T-helper 2 cell treated with Interferon-gamma antibody and Interleukin-4, amounts not matched to agents 5 μg/mL and 100 μg/mL, for 36 hours (primary cell): Measurements from ENCODE around the gene EBF4.
"Not testable (repeated sequence)": the region's sequence is repeated elsewhere in the genome, so short reads cannot be mapped to it uniquely, and the experiment has no call there.

ENCODE experiments used
- DNase-seq: peaks from one replicate; pipeline ENCODE4 v3.0.0; 2021; ENCODE audit warnings: low spot score
- H3K27ac Mint-ChIP-seq: one replicate; pipeline ENCODE4 v1.8.0; 2021; ENCODE audit warnings: mild to moderate bottlenecking, mixed read lengths
- H3K27me3 Mint-ChIP-seq: one replicate; pipeline ENCODE4 v1.8.0; 2021; ENCODE audit warnings: low read depth, mixed read lengths
- H3K36me3 Mint-ChIP-seq: one replicate; pipeline ENCODE4 v1.8.0; 2021; ENCODE audit warnings: low read depth, mixed read lengths
- H3K4me1 Mint-ChIP-seq: one replicate; pipeline ENCODE4 v1.8.0; 2021; ENCODE audit warnings: low read depth, mixed read lengths
- H3K4me3 Mint-ChIP-seq: one replicate; pipeline ENCODE4 v1.8.0; 2022; ENCODE audit warnings: mild to moderate bottlenecking, moderate library complexity, mixed read lengths
- H3K9me3 Mint-ChIP-seq: one replicate; pipeline ENCODE4 v1.8.0; 2021; ENCODE audit warnings: mixed read lengths

EBF4 gene

GRCh38 chr20:2690718-2691117, 1.9 kb upstream of the EBF4 start:
- peak overlapping the region; percentile 96 for H3K4me3 Mint-ChIP-seq

GRCh38 chr20:2691127-2691526, 1.5 kb upstream of the EBF4 start:
- Mint-ChIP-seq H3K27ac (peak overlapping the region; percentile 41), H3K4me1 (peaks cover 28% of the 10 kb centered on the region), H3K9me3 (no peaks in the 10 kb centered on the region), H3K4me3 (peak overlapping the region; percentile 96), H3K27me3 (peaks cover 49% of the 10 kb centered on the region), H3K36me3 (peaks cover 8% of the 10 kb centered on the region)
- DNase-seq = no peak

More at GRCh38 chr20:2690718-2691117, 1.9 kb upstream of the EBF4 start:
- Mint-ChIP-seq H3K27me3 (peaks cover 45% of the 10 kb centered on the region), H3K27ac (no peak overlapping the region), H3K36me3 (peaks cover 8% of the 10 kb centered on the region), H3K4me1 (peaks cover 28% of the 10 kb centered on the region), H3K9me3 (no peaks in the 10 kb centered on the region)
- DNase-seq = no peak

- H3K27me3 Mint-ChIP-seq = peaks cover 53% of the 10 kb centered on the region
- peaks cover 8% of the 10 kb centered on the region for H3K36me3 Mint-ChIP-seq
- no peaks in the 10 kb centered on the region for H3K9me3 Mint-ChIP-seq
- H3K4me1 Mint-ChIP-seq = peaks cover 27% of the 10 kb centered on the region
- DNase-seq = no peak
- peak overlapping the region; percentile 96 for H3K4me3 Mint-ChIP-seq
- H3K27ac Mint-ChIP-seq = peak overlapping the region; percentile 86
Measured at GRCh38 chr20:2691663-2692035, 931 bp upstream of the EBF4 start.

- peaks cover 57% of the 10 kb centered on the region for H3K27me3 Mint-ChIP-seq
- peaks cover 8% of the 10 kb centered on the region for H3K36me3 Mint-ChIP-seq
Measured at GRCh38 chr20:2692886-2693285, 306 bp downstream of the EBF4 start.

GRCh38 chr20:2693286-2694007, 867 bp downstream of the EBF4 start:
- no peaks in the 10 kb centered on the region for H3K9me3 Mint-ChIP-seq
- H3K36me3 Mint-ChIP-seq = peaks cover 8% of the 10 kb centered on the region
- DNase-seq = peak; percentile 61
- H3K27ac Mint-ChIP-seq = no peak overlapping the region
- H3K27me3 Mint-ChIP-seq = peaks cover 57% of the 10 kb centered on the region
- H3K4me3 Mint-ChIP-seq = no peak overlapping the region
- H3K4me1 Mint-ChIP-seq = peaks cover 16% of the 10 kb centered on the region

More at GRCh38 chr20:2692886-2693285, 306 bp downstream of the EBF4 start:
- DNase-seq = no peak
- Mint-ChIP-seq H3K4me3 (no peak overlapping the region), H3K27ac (no peak overlapping the region), H3K4me1 (peaks cover 22% of the 10 kb centered on the region), H3K9me3 (no peaks in the 10 kb centered on the region)

GRCh38 chr20:2694008-2694471, 1.5 kb downstream of the EBF4 start:
- Mint-ChIP-seq H3K27ac (no peak overlapping the region), H3K4me3 (no peak overlapping the region), H3K9me3 (no peaks in the 10 kb centered on the region), H3K36me3 (peaks cover 8% of the 10 kb centered on the region), H3K27me3 (peaks cover 57% of the 10 kb centered on the region), H3K4me1 (peaks cover 13% of the 10 kb centered on the region)
- no peak for DNase-seq

GRCh38 chr20:2694519-2694918, 1.9 kb downstream of the EBF4 start:
- Mint-ChIP-seq H3K27me3 (peaks cover 54% of the 10 kb centered on the region), H3K4me3 (no peak overlapping the region), H3K9me3 (no peaks in the 10 kb centered on the region)

GRCh38 chr20:2695206-2695983, 2.8 kb downstream of the EBF4 start:
- H3K27ac Mint-ChIP-seq = no peak overlapping the region
- H3K4me3 Mint-ChIP-seq = peak overlapping the region; percentile 67

More at GRCh38 chr20:2694519-2694918, 1.9 kb downstream of the EBF4 start:
- Mint-ChIP-seq H3K4me1 (peaks cover 12% of the 10 kb centered on the region), H3K27ac (no peak overlapping the region), H3K36me3 (peaks cover 8% of the 10 kb centered on the region)
- no peak for DNase-seq

GRCh38 chr20:2695984-2696525, 3.5 kb downstream of the EBF4 start:
- DNase-seq, H3K4me3 Mint-ChIP-seq: not testable (repeated sequence)
- peaks cover 45% of the 10 kb centered on the region for H3K27me3 Mint-ChIP-seq

More at GRCh38 chr20:2695206-2695983, 2.8 kb downstream of the EBF4 start:
- peaks cover 50% of the 10 kb centered on the region for H3K27me3 Mint-ChIP-seq
- H3K4me1 Mint-ChIP-seq = peaks cover 12% of the 10 kb centered on the region
- no peak for DNase-seq
- peaks cover 8% of the 10 kb centered on the region for H3K36me3 Mint-ChIP-seq
- no peaks in the 10 kb centered on the region for H3K9me3 Mint-ChIP-seq

GRCh38 chr20:2696646-2697045, 4.1 kb downstream of the EBF4 start:
- no peak overlapping the region for H3K4me3 Mint-ChIP-seq
- no peak for DNase-seq

More at GRCh38 chr20:2695984-2696525, 3.5 kb downstream of the EBF4 start:
- H3K27ac Mint-ChIP-seq, H3K36me3 Mint-ChIP-seq, H3K9me3 Mint-ChIP-seq: not testable (repeated sequence)
- peaks cover 12% of the 10 kb centered on the region for H3K4me1 Mint-ChIP-seq

GRCh38 chr20:2697768-2698167, 5.2 kb downstream of the EBF4 start:
- H3K27ac Mint-ChIP-seq = no peak overlapping the region
- DNase-seq = no peak
- peaks cover 3% of the 10 kb centered on the region for H3K4me1 Mint-ChIP-seq
- no peak overlapping the region for H3K4me3 Mint-ChIP-seq
- H3K27me3 Mint-ChIP-seq = peaks cover 33% of the 10 kb centered on the region
- no peaks in the 10 kb centered on the region for H3K9me3 Mint-ChIP-seq
- peaks cover 2% of the 10 kb centered on the region for H3K36me3 Mint-ChIP-seq

More at GRCh38 chr20:2696646-2697045, 4.1 kb downstream of the EBF4 start:
- no peaks in the 10 kb centered on the region for H3K9me3 Mint-ChIP-seq
- no peak overlapping the region for H3K27ac Mint-ChIP-seq
- H3K4me1 Mint-ChIP-seq = peaks cover 8% of the 10 kb centered on the region
- H3K36me3 Mint-ChIP-seq = peaks cover 7% of the 10 kb centered on the region
- peaks cover 39% of the 10 kb centered on the region for H3K27me3 Mint-ChIP-seq

GRCh38 chr20:2698186-2698817, 5.7 kb downstream of the EBF4 start:
- peaks cover 2% of the 10 kb centered on the region for H3K36me3 Mint-ChIP-seq
- no peak overlapping the region for H3K27ac Mint-ChIP-seq
- peaks cover 33% of the 10 kb centered on the region for H3K27me3 Mint-ChIP-seq

GRCh38 chr20:2698912-2699311, 6.3 kb downstream of the EBF4 start:
- peaks cover 32% of the 10 kb centered on the region for H3K27me3 Mint-ChIP-seq
- peaks cover 2% of the 10 kb centered on the region for H3K36me3 Mint-ChIP-seq
- H3K4me3 Mint-ChIP-seq = no peak overlapping the region
- no peak overlapping the region for H3K27ac Mint-ChIP-seq
- H3K4me1 Mint-ChIP-seq = peaks cover 3% of the 10 kb centered on the region
- no peak for DNase-seq
- no peaks in the 10 kb centered on the region for H3K9me3 Mint-ChIP-seq

More at GRCh38 chr20:2698186-2698817, 5.7 kb downstream of the EBF4 start:
- no peak for DNase-seq
- Mint-ChIP-seq H3K4me1 (peaks cover 3% of the 10 kb centered on the region), H3K9me3 (no peaks in the 10 kb centered on the region), H3K4me3 (no peak overlapping the region)
